GM12865 (cell line): ENCODE results near the gene MSRB1.

Experiments used
- DNase-seq: peaks from one replicate; pipeline ENCODE4 v3.0.0; 2010; ENCODE audit warnings: low read depth
- H3K4me3 ChIP-seq: 2 replicates; pipeline ENCODE4 v1.5.1; 2011; ENCODE audit warnings: mild to moderate bottlenecking, low read depth, low read length, control low read depth
- TF ChIP-seq, protein P1 (sequence below): IDR thresholded peaks from 2 replicates; pipeline ENCODE4 v1.5.1; 2011; ENCODE audit warnings: low read length, control low read depth, low read depth, inconsistent platforms; ENCODE audit not compliant: insufficient read depth; ENCODE audit errors: missing control alignments

MSRB1 gene

DNA sequence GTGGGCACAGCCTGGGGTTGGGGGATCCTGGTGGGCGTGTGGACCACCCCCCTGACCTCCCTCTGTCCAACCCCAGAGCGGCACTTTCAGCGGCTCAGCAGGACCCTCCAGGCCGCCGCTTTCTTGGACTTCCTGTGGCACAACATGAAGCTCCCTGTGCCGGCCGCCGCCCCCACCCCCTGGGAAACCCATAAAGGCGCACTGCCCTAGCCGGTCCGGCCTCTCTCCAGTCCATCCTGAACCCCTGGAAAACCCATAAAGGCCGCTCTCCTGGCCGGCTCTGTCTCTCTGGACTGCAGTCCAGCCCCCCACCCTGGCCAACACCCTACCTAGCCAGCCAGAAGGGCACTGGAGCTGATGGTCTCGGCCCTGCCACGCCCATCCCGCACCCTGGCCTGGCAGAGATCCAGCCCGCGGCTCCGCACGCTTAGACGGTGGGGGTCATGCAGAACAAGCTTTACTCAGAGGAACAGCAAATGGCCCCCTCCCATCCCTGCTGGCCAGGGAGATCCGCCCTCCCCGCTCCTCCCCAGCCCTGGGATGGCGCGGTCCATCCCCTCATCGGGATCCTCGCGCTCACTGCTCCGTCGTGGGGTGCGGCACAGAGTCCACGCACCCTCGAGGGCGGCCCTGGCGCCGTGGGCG lies 35.6 kb upstream of the MSRB1 start:
- TF ChIP-seq, protein P1, sequence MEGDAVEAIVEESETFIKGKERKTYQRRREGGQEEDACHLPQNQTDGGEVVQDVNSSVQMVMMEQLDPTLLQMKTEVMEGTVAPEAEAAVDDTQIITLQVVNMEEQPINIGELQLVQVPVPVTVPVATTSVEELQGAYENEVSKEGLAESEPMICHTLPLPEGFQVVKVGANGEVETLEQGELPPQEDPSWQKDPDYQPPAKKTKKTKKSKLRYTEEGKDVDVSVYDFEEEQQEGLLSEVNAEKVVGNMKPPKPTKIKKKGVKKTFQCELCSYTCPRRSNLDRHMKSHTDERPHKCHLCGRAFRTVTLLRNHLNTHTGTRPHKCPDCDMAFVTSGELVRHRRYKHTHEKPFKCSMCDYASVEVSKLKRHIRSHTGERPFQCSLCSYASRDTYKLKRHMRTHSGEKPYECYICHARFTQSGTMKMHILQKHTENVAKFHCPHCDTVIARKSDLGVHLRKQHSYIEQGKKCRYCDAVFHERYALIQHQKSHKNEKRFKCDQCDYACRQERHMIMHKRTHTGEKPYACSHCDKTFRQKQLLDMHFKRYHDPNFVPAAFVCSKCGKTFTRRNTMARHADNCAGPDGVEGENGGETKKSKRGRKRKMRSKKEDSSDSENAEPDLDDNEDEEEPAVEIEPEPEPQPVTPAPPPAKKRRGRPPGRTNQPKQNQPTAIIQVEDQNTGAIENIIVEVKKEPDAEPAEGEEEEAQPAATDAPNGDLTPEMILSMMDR, result no peak
- H3K4me3 ChIP-seq, result no peak overlapping the region
- no peak for DNase-seq

DNA sequence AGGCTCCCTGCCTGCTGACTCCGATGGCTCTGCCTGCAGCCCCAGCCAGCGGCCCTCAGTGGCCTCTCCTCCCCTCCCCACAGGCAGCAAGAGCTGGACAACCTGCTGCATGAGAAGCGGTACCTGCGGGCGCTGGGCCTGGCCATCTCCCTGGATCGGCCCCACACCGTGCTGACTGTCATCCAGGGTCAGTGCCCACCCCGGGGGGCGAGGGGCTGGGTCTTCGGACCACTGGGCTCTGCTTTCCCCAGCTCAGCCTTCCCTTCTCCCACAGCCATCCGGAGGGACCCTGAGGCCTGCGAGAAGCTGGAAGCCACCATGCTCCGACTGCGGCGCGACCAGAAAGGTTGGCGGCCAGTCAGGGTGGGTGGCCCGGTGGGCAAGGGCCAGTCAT lies 34.9 kb upstream of the MSRB1 start:
- TF ChIP-seq, protein P1, result no peak
- no peak for DNase-seq
- no peak overlapping the region for H3K4me3 ChIP-seq

DNA sequence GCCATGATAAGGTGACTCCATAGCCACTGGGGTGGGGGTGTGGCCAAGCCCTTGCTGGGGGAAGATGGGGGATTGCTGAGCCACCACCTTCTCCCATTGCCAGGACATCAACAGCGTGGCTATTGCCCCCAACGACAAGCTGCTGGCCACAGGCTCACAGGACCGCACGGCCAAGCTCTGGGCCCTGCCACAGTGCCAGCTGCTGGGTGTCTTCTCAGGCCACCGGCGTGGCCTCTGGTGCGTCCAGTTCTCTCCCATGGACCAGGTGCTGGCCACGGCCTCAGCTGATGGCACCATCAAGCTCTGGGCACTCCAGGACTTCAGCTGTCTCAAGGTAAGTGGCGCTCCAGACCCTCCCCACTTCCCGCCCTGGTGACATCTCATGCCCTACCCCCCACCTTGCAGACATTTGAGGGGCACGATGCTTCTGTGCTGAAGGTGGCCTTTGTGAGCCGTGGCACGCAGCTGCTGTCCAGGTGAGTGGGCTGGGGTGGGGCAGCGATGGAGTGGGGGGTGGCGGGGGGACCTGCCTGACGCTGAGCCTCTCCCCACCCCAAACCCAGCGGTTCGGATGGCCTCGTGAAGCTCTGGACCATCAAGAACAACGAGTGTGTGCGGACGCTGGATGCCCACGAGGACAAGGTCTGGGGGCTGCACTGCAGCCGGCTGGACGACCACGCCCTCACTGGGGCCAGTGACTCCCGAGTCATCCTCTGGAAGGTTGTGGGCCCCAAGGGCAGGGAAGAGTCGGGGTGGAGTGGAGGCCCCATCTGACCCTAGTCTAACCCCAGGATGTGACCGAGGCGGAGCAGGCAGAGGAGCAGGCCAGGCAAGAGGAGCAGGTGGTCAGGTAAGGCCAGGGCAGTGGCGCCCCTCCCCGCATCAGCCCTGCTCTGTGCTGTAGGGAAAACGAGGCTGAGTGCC lies 34.2 kb upstream of the MSRB1 start:
- DNase-seq, result no peak
- TF ChIP-seq, protein P1, result no peak
- H3K4me3 ChIP-seq, result no peak overlapping the region

DNA sequence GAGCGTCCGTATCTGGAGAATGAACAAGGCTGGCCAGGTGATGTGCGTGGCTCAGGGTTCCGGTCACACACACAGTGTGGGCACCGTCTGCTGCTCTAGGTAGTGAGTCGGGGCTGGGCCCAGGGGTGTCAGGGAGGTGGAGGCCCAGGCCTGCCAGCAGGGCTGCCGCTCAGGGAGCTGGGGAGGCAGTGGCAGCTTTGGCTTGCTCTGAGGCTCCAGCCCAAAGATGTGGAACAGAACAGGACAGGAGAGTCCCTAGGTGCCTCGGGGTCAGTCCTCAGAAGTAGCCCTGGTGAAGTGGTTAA lies 33.2 kb upstream of the MSRB1 start:
- DNase-seq, result no peak
- TF ChIP-seq, protein P1, result no peak
- H3K4me3 ChIP-seq, result no peak overlapping the region

DNA sequence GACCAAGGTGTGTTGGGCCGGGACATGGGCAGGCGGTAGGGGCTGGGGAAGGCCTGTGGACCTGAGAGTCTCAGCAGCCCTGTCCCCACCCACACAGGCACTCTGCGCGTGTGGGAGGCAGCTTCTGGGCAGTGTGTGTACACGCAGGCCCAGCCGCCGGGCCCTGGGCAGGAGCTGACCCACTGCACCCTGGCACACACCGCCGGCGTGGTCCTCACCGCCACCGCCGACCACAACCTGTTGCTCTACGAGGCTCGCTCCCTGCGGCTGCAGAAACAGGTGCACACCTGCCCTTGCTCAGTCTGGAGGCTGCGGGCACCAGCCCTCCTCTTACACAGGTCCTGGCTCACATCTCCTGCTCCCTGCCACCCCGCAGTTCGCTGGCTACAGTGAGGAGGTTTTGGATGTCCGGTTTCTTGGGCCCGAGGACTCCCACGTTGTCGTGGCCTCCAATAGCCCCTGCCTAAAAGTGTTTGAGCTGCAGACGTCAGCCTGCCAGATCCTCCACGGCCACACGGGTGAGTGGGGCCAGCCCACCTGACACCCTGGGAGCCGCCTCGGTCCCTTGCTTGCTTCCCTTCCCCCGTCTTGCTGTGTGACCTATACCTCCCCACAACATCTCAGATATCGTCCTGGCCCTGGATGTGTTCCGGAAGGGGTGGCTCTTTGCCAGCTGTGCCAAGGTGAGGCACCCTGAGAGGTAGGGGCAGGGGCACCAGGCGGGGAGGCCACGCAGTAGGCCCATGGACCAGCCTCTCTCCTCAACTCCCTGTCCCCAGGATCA lies 32.6 kb upstream of the MSRB1 start:
- DNase-seq, result no peak
- H3K4me3 ChIP-seq, result no peak overlapping the region
- TF ChIP-seq, protein P1, result no peak

DNA sequence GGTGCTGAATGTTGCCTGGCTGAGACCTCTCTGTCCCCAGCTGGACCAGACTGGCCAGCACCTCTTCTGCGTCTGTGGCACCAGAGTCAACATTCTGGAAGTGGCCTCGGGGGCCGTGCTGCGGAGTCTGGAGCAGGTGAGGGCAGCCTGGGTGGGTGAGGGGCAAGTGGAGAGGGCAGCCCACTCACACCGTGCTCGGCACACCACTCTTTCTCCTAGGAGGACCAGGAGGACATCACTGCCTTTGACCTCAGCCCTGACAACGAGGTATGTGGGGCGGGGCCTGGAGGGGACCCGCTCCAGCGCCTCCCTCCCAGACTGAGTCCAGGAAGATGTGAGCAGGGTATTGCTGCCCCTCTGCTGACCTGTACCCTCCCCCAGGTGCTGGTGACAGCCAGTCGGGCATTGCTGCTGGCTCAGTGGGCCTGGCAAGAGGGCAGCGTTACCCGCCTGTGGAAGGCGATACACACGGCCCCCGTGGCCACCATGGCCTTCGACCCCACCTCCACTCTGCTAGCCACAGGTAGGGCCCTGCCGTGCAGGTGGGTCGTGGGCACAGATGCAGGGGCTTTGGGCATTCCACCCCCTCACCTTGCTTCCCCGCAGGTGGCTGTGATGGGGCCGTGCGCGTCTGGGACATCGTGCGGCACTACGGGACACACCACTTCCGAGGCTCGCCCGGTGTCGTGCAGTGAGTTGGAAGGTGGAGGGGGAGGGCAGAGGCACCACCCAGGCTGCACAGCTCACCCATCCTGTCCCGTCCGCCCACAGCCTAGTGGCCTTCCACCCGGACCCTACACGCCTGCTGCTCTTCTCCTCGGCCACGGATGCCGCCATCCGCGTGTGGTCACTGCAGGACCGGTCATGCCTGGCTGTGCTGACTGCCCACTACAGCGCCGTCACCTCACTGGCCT lies 31.4 kb upstream of the MSRB1 start:
- TF ChIP-seq, protein P1, result no peak
- DNase-seq, result no peak
- H3K4me3 ChIP-seq, result no peak overlapping the region
